OCI-LY1 (cell line): ENCODE data around the gene PTPRN2.

Source experiments
- CTCF ChIP-seq: fragments of 200-600 bp; sonication (generic), shearing (Covaris generic); IDR thresholded peaks from 2 replicates; pipeline ENCODE4 v1.5.1; 2017; ENCODE audit warnings: mild to moderate bottlenecking, antibody characterized with exemption, low read length, moderate library complexity, mixed read lengths
- EZH2 ChIP-seq: fragments of 200-600 bp; sonication (generic), shearing (Covaris generic); IDR thresholded peaks from 2 replicates; pipeline ENCODE4 v1.8.0; 2017; ENCODE audit warnings: borderline replicate concordance, mixed run types, mild to moderate bottlenecking, antibody characterized with exemption, low read length, moderate library complexity, mixed read lengths

DNA sequence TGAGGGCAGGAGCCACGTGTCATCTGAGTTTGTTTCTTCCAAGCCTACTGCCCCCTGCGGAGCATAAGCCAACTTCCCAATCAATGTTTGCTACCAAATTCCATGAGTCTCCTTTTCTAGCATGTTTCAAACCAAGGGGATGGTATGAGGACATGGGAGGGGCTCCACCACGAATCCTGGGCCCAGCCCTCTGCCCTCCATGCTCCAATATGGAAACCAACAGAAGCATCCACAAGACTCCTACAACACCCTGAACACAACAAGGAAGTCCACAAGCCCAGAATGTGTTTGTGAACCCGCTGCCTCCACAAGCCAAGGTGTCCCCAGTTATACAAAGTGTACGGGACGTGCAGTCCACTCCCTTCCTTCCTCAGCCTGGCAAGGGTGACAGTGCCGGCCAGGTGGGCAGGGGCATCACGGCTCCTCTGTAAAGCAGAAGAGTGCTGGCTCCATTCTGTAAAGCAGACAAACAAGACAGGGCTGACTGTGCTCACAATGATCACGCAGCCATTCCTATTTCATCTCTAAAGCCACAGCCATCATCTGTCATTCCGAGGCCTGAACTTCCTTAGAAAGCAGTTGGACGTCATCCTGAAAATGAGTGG, 466.1 kb downstream of the PTPRN2 start:
- no peak for TF ChIP-seq CTCF
- no peak for TF ChIP-seq EZH2
